Subcutaneous abdominal adipose tissue (tissue), 5 donors: ENCODE measurements around the gene USP49.

ENCODE experiments used
- H3K27ac ChIP-seq: one replicate; pipeline ENCODE4 v1.7.0; 2013; ENCODE audit warnings: low read depth, mild to moderate bottlenecking, inconsistent platforms, low read length, moderate library complexity
- H3K27me3 ChIP-seq, 5 donors: one replicate each; pipeline ENCODE4 v1.7.0; 2013; ENCODE audit warnings: low read length in 5 of 5, inconsistent platforms in 1 of 5; ENCODE audit not compliant: control insufficient read depth in 5 of 5, insufficient read depth in 4 of 5
- H3K36me3 ChIP-seq, 5 donors: one replicate each; pipeline ENCODE4 v1.7.0; 2013; ENCODE audit warnings: low read length in 5 of 5; ENCODE audit not compliant: control insufficient read depth in 5 of 5, insufficient read depth in 5 of 5
- H3K4me1 ChIP-seq, 5 donors: one replicate each; pipeline ENCODE4 v1.7.0; 2013; ENCODE audit warnings: low read length in 5 of 5, mild to moderate bottlenecking in 3 of 5, moderate library complexity in 1 of 5; ENCODE audit not compliant: control insufficient read depth in 5 of 5, insufficient read depth in 5 of 5
- H3K4me3 ChIP-seq, 5 donors: one replicate each; pipeline ENCODE4 v1.7.0; 2013; ENCODE audit warnings: low read length in 5 of 5, low read depth in 1 of 5
- H3K9ac ChIP-seq, 5 donors: one replicate each; pipeline ENCODE4 v1.7.0; 2013; ENCODE audit warnings: low read length in 5 of 5, mild to moderate bottlenecking in 4 of 5, moderate library complexity in 3 of 5
- H3K9me3 ChIP-seq, 5 donors: one replicate each; pipeline ENCODE4 v1.7.0; 2013; ENCODE audit warnings: low read length in 5 of 5; ENCODE audit not compliant: control insufficient read depth in 5 of 5
- donor health status: healthy.
- donor health status: healthy.
- donor health status: healthy.
- donor health status: healthy.
- donor health status: healthy.

USP49 gene

GRCh38 chr6:41785254-41785653, 109.9 kb downstream of the USP49 start:
- Histone ChIP-seq H3K4me3 (no peak overlapping the region), H3K27me3 (no peaks in the 10 kb centered on the region), H3K9me3 (no peaks in the 10 kb centered on the region), H3K9ac (peak overlapping the region in 2 of 5 donors; percentile 49 to 56), H3K36me3 (peaks cover 1 to 17% (median 11%) of the 10 kb centered on the region in 5 donors), H3K4me1 (peaks cover 6 to 49% (median 44%) of the 10 kb centered on the region in 5 donors), H3K27ac (no peak overlapping the region)

DNA sequence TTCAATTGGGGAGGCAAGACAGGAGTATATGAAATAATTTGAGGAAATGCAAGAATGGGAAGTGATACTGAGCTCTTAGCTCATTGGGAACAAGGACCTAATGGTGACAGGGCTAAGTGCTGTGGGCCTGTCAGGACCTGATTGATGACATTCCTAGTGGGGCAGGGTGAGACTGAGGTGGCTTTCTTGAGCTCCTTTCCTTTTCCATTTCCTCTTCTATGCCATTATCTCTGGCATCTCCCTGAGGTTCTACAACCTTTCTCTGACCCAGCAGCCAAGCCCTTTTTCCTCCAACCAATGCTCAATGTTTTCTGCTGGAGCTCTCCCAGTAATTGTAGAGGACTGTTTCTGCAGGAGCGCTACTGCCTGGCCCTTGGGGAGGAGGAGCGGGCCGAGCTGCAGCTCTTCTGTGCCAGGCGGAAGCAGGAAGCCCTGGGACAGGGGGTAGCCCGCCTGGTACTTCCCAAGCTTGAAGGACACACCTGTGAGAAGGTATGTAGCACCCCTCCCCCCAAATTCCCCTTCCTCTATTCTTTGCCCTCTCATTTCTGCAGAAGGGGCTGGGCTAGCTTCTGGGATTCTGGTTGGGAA, 110.5 kb downstream of the USP49 start:
- Histone ChIP-seq H3K27ac (no peak overlapping the region), H3K9me3 (no peaks in the 10 kb centered on the region), H3K36me3 (peaks cover 0 to 12% (median 7%) of the 10 kb centered on the region in 5 donors), H3K4me1 (peaks cover 6 to 49% (median 44%) of the 10 kb centered on the region in 5 donors), H3K4me3 (no peak overlapping the region), H3K27me3 (no peaks in the 10 kb centered on the region), H3K9ac (no peak overlapping the region)

GRCh38 chr6:41783106-41783780, 111.9 kb downstream of the USP49 start:
- H3K36me3 ChIP-seq, result peaks cover 0 to 4% (median 0%) of the 10 kb centered on the region in 5 donors
- H3K27ac ChIP-seq, result no peak overlapping the region
- H3K4me1 ChIP-seq, result peaks cover 10 to 51% (median 50%) of the 10 kb centered on the region in 5 donors
- no peak overlapping the region for H3K4me3 ChIP-seq
- H3K9ac ChIP-seq, result no peak overlapping the region
- no peaks in the 10 kb centered on the region for H3K27me3 ChIP-seq
- H3K9me3 ChIP-seq, result no peaks in the 10 kb centered on the region

GRCh38 chr6:41781366-41781730, 113.8 kb downstream of the USP49 start:
- peaks cover 13 to 53% (median 51%) of the 10 kb centered on the region in 5 donors for H3K4me1 ChIP-seq
- peak overlapping the region; percentile 72 to 81 (median 77) for H3K4me3 ChIP-seq
- H3K9me3 ChIP-seq, result no peaks in the 10 kb centered on the region
- H3K36me3 ChIP-seq, result peaks cover 3 to 14% (median 7%) of the 10 kb centered on the region in 5 donors
- H3K27ac ChIP-seq, result peak overlapping the region; percentile 69
- peak overlapping the region in 4 of 5 donors; percentile 48 to 72 (median 59) for H3K9ac ChIP-seq
- no peaks in the 10 kb centered on the region for H3K27me3 ChIP-seq

DNA sequence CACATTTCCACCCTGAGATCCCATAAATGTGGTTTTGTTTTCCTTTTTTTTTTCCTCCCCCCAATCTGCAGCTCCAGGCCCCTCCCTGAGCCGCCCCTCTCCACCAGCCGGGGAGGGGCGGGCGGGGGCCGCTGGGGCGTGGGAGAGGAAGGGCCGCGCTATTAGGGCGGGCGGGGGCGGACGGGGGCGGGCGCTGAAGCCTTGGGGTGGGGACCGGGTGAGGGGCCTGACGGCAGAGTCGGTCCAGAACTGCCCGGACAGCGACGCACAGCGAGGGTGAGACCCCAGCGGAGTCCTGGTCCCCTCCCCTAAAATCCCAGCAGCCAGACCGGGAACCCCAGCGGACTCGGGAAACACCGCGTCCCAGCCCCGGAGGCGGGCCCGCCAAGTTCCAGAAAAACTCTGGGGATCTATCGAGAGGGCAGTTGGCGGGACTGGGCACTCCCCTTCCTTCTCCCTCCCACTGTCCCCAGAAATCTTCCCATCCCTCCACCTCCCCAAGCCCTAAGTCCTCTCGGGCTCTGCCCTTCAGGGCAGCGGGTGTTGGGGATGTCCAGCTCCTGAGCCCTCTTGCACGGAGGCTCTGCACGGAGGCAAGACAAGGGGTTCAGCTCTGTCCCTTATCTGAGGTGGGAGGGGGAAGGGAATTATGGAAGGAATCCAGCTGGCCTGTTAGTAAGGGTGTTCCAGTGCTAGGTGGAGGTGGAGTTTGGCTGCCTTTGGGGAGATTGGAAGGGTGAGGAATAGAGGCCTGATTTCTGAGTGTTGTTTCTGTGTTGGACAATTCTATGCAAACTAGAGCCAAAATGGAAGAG, 114.4 kb downstream of the USP49 start, which contains the start of gene PRICKLE4:
Gene PRICKLE4 (plus strand): TSS at position 232 of the 815 bp plus-strand sequence. CDS start 2,692 bp downstream, outside the sequence.
- Histone ChIP-seq H3K9ac (peak within 1 kb of the TSS; percentile 38 to 85 (median 72)), H3K27me3 (no peaks in the 10 kb centered on the region), H3K27ac (peak within 1 kb of the TSS; percentile 84), H3K4me3 (peak within 1 kb of the TSS; percentile 72 to 81 (median 79)), H3K36me3 (peaks cover 3 to 17% (median 10%) of the 10 kb centered on the region in 5 donors), H3K4me1 (peaks cover 11 to 47% (median 46%) of the 10 kb centered on the region in 5 donors), H3K9me3 (no peaks in the 10 kb centered on the region)

DNA sequence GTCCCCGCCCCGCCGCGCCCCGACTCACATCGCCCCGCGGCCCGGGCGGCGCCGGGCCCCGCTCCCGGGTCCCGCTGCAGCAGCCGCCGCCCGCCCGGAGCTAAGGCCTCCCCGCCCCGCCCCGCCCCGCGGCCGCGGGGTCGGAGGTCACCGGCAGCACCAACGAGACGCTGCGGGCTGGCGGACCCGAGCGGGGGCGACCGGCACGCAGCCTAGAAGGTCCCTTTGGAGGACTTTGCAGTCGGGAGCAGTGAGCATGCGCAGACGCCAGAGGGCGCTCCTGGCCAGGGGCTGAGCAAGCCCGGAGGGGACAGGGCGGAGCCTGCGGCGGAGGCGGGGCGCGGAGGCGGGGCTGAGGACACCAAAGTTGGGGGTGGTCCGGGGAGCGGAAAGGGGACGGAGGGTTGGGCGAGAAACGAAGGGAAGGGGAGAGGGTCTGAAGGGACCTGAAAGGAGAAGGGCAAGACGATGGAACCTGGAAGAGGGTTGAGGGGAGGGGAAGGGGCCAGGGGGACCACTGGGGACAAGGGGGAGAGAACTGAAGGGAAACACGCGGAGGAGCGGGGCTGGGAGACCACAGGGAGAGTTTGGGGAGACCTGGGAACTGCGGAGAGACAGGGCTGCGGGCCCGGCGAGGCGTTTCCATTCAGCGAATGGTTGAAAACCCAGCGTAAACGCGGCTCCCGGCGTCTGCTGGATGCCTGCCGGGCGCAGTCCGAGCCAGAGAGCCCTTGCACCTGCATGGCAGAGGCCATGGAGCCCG, 115.2 kb downstream of the USP49 start, which contains the start of gene FRS3:
Gene FRS3 (minus strand): TSS at position 113 of the 763 bp plus-strand sequence. CDS start 2,913 bp downstream, outside the sequence.
- Histone ChIP-seq H3K4me3 (peak within 1 kb of the TSS; percentile 77 to 83 (median 79)), H3K9ac (peak within 1 kb of the TSS; percentile 72 to 85 (median 78)), H3K36me3 (peaks cover 3 to 21% (median 17%) of the 10 kb centered on the region in 5 donors), H3K9me3 (no peaks in the 10 kb centered on the region), H3K4me1 (peaks cover 9 to 39% (median 39%) of the 10 kb centered on the region in 5 donors), H3K27ac (peak within 1 kb of the TSS; percentile 84), H3K27me3 (no peaks in the 10 kb centered on the region)

DNA sequence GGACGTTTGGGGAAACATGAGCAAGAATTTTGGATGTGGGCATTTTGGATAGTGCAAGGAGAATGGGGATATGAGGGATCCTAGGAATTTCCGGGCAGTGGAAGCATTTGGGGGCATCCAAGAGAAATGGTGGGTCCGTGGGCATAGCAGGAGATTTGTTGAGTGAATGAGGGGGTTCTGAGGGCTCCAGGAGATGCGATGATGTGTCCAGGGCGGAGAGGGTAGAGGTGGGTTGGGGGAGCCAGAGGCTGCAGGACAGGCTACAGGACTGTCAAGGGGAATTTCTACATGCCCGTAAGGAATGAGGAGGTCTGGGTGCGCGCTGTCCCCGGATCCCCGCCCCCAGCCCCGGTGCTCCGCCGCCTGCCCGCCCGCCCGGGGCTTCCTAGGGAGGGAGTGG, 115.8 kb downstream of the USP49 start:
- Histone ChIP-seq H3K4me1 (peaks cover 9 to 35% (median 33%) of the 10 kb centered on the region in 5 donors), H3K9ac (peak overlapping the region; percentile 69 to 81 (median 74)), H3K36me3 (peaks cover 3 to 27% (median 24%) of the 10 kb centered on the region in 5 donors), H3K9me3 (no peaks in the 10 kb centered on the region), H3K27me3 (no peaks in the 10 kb centered on the region), H3K4me3 (peak overlapping the region; percentile 75 to 83 (median 76)), H3K27ac (peak overlapping the region; percentile 30)

GRCh38 chr6:41778895-41779294, 116.3 kb downstream of the USP49 start:
- Histone ChIP-seq H3K36me3 (peaks cover 3 to 31% (median 26%) of the 10 kb centered on the region in 5 donors), H3K9me3 (no peaks in the 10 kb centered on the region), H3K9ac (peak overlapping the region; percentile 69 to 81 (median 74)), H3K27me3 (no peaks in the 10 kb centered on the region), H3K4me1 (peaks cover 9 to 35% (median 31%) of the 10 kb centered on the region in 5 donors), H3K27ac (peak overlapping the region; percentile 30), H3K4me3 (peak overlapping the region; percentile 75 to 83 (median 76))
